Stimulated activated CD4-positive, alpha-beta T cell treated with anti-CD3 and anti-CD28 coated beads, Interleukin-4, amount 100 ng/mL, for 24 hours (primary cell): ENCODE data around the gene USP11.
"Not testable (repeated sequence)": the region's sequence is repeated elsewhere in the genome, so short reads cannot be mapped to it uniquely, and the experiment has no call there.

Experiments used
- DNase-seq: peaks from one replicate; pipeline ENCODE4 v3.0.0-alpha.2; 2020

The USP11 gene

DNA sequence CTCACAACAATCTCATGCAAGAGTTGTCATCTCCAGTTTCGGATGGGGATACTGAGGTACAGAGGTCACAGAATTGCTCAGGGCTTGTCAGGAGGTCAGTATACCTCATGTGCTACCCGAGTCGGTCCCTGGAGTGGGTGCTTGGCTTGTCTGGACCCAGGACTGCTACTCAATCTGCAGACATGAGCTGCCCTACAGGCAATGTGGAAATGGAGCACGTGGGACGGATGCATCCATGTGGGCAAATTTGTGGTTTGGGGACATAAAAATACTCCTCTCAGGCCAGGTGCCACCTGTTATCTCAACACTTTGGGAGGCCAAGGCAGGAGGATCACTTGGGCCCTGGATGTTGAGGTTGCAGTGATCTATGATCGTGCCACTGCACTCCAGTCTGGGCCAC lies 15.8 kb downstream of the USP11 start:
- no peak for DNase-seq

- no peak for DNase-seq
These were observed 17.2 kb downstream of the USP11 start for GRCh38 chrX:47250017-47250347.

GRCh38 chrX:47257620-47258019 lies 24.8 kb downstream of the USP11 start:
- not testable (repeated sequence) for DNase-seq

GRCh38 chrX:47264483-47265173 lies 31.8 kb downstream of the USP11 start:
- peak; percentile 4 for DNase-seq

DNA sequence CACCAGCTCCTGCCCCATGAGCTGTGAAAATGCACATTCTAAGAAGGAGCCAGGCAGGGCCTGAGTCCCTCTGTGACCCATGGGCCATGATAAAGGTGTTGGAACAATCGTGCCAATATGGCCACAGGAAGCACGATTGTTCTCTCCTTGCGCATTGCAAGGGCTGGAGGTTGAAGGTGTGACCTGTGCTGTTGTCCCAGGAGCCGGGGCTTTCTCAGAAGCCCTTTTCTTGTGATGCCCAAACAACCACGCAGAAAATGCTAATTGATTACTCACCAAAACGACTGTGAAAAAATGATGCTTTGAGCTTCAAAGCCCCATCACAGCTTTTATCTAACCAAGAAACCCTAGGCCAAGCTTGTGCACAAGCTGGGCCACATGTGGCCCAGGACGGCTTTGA lies 33.8 kb downstream of the USP11 start:
- no peak for DNase-seq

GRCh38 chrX:47272013-47272408 lies 39.2 kb downstream of the USP11 start:
- DNase-seq, result no peak

DNA sequence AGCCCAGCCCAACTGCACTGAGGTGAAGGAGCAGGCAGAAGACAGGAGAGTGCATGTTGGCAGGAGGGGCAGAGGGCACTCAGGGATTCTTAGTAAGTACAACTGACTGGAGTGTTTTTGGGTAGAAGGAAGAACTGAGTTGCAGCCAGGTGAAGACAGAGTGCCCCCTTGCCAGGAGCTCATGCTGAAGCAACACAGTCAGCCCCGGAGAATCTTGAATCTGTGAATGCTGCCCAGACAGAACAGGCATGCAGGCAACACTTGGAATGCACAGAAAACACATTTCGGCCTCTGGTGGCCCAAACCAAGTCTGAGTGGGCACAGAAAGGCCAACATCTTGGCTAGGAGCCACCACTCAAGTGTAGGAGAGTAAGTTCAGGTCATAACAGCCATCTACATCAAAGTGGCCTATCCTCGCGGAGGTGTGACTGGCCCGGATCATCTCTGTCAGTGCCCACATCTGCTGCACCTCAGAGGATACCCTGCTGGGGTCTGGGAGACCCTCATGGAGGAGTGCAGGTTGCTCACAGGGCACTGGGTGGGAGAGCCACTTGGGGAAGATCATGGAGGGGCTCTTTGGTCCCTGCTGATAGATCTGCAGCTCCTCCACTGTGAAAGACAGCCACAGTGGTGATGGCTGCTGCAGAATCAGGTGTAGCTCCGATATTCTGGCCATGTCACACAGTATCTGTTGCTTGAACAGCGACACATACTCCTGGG lies 40.4 kb downstream of the USP11 start:
- no peak for DNase-seq

- no peak for DNase-seq
These were observed 45.9 kb downstream of the USP11 start for GRCh38 chrX:47278691-47279090.

DNA sequence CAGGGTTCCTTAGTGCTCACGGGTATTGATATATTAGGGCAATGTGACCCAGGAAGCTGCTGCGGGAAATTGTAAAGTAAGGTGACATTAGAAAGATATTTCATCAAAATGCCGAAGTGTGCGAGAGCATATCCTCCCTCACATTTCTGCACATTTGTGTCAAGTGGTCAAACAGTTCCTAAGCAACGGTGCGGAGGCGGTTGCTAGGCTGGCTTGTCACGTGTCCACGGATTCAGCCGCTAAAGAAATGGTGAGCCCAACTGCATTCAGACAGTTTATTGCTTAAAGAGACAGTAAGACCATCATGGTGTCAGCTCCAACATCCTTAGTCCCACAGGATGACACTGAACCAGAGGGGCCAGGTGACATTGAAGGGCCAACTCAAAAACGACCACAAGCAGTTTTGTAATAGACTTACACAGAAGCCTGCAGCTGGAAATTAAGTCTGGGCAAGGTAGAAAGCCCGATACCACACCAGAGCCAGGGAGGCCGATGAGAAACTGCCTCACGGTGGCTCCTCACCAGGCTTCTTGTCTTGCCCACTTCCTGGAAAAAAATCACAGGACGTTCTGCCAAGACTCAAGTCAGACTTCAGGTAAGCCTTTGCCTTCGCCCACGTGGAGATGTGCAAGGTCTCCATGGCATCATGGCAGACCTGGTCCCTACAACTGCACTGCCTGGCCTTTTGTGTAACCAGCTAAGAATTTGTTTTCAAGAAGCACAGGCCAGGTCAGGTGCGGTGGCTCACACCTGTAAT lies 50.4 kb downstream of the USP11 start:
- peak; percentile 3 for DNase-seq

- not testable (repeated sequence) for DNase-seq
These were observed 51.8 kb downstream of the USP11 start for GRCh38 chrX:47284616-47285015.

- no peak for DNase-seq
These were observed 53.1 kb downstream of the USP11 start for GRCh38 chrX:47285836-47286320.

DNA sequence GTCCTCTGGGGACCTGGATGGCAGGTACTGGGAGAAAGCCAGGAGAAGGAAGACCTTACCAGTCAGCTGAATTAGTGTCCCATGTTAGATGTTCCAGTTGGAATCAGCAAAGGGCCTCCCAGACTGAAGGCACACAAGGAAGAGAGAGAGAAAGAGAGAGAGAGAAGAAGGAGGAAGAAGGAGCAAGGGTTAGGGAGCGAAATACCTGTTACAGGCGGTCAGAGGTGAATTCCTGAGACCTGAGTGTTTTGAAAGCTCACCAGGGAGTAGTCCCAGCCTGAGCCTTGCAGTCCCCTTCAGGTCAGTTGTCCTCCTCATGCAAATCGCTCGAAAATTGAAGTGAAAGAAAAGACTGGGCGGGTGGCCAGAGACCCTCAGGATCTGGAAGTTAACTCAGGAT lies 60.3 kb downstream of the USP11 start:
- no peak for DNase-seq

GRCh38 chrX:47296766-47297365 lies 64.1 kb downstream of the USP11 start:
- DNase-seq, result no peak

- DNase-seq, result no peak
These were observed 65.1 kb downstream of the USP11 start for GRCh38 chrX:47297874-47298273.
